Stomach (tissue), 4 donors: ENCODE measurements around the gene MRPL18.

Experiments used
- CTCF ChIP-seq, 7 experiments: fragments of 450-650 bp in 4 of 7; fragments of 200-600 bp in 3 of 7; sonication (generic) in 3 of 7; IDR thresholded peaks; one replicate each; pipeline ENCODE4 v1.5.1; 2016 to 2019; ENCODE audit warnings: antibody characterized with exemption in 7 of 7, control low read depth in 2 of 7, mild to moderate bottlenecking in 1 of 7
- EP300 ChIP-seq: sonication (generic); formaldehyde crosslinking; IDR thresholded peaks from one replicate; pipeline ENCODE4 v1.6.1; 2017; ENCODE audit warnings: antibody characterized with exemption
- POLR2A ChIP-seq, 4 donors: fragments of 450-650 bp; IDR thresholded peaks; one replicate each; pipeline ENCODE4 v1.6.1; 2016; ENCODE audit warnings: antibody characterized with exemption in 4 of 4, control low read depth in 2 of 4, mild to moderate bottlenecking in 1 of 4, moderate library complexity in 1 of 4
- POLR2AphosphoS5 ChIP-seq, 3 donors: sonication (generic); formaldehyde crosslinking; IDR thresholded peaks; one replicate each; pipeline ENCODE4 v1.6.1; 2016; ENCODE audit warnings: antibody characterized with exemption in 3 of 3

- TF ChIP-seq CTCF (IDR thresholded peaks at IDR 0.05) (no peak), POLR2AphosphoS5 (IDR thresholded peaks at IDR 0.05) (no peak), POLR2A (IDR thresholded peaks at IDR 0.05) (no peak), EP300 (no peak)
Measured at GRCh38 chr6:159788276-159788675, 2.0 kb upstream of the MRPL18 start.
